ENCODE results near the gene DPP6. TPM values are rescaled to one million over a fixed set of nuclear protein-coding genes. Genes with fewer than 3 reads are reported as not detected.

DPP6 gene
- total RNA-seq, 1 experiment from 2014 or later = not detected

GRCh38 chr7:154877031-154877430, 824.8 kb downstream of the DPP6 start:
- no peak for DNase-seq (ENCODE audit: low spot score)

DNA sequence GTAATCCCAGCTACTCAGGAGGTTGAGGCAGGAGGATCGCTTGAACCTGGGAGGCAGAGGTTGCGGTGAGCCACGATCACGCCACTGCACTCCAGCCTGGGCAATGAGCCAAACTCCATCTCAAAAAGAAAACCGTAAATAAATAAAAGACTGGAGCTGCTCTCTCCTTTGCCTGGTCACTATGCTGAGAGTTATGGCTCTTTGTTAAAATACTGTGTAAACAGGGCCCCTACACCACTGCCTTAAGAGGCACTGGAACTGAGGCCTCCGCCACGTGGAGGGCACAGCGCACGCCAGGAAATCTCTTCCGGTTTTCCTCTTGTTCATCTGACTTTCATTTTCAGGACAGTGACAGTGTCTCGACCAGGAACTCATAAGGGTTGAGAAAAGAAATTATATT, 827.4 kb downstream of the DPP6 start:
- no peak for DNase-seq (ENCODE audit: low spot score)

DNA sequence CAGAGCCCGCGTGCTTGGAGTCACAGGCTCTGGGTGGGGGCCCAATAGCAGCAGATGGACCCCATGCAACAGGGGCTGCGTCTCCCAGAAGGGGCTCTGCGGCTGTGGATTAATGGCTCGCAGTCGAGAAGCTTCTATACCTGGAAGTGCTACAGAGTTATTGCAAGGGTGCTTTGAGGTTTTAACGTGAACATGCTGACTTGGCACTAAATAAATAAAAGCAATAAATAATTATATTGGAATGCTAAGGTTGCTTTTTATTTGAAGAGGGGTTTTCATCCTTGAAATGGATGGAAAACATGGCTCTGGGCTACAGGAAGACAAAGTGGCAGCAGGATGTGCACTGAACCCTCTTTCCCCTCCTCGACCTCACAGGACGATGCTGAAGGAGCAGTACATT, 828.3 kb downstream of the DPP6 start:
- DNase-seq (ENCODE audit: low spot score) = no peak

- DNase-seq (ENCODE audit: low spot score) = no peak
Measured at GRCh38 chr7:154881026-154881425, 828.8 kb downstream of the DPP6 start.

GRCh38 chr7:154881526-154881925, 829.3 kb downstream of the DPP6 start:
- no peak for DNase-seq (ENCODE audit: low spot score)

- no peak for DNase-seq (ENCODE audit: low spot score)
Measured at GRCh38 chr7:154882931-154883474, 830.8 kb downstream of the DPP6 start.

DNA sequence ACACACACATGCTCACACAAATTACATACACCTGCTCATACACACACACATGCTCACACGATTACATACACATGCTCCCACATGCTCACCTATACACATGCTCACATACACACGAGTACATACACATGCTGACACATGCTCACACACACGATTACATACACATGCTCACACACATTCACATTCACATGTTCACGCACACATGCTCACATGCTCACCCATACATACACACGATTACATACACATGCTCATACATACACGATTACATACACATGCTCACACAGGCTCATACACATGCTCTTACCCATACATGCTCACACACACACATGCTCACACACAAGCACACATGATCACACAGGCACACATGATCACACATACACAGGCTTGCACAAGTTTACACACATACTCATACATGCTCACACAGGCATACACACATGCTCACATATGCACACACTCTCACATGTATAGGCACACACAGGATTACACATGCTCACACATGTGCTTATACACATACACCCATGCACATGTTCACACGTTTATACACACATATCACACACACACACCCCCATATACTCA, 832.2 kb downstream of the DPP6 start:
- DNase-seq (ENCODE audit: low spot score) = no peak

- no peak for DNase-seq (ENCODE audit: low spot score)
Measured at GRCh38 chr7:154886591-154886990, 834.4 kb downstream of the DPP6 start.

GRCh38 chr7:154888690-154889089, 836.5 kb downstream of the DPP6 start:
- no peak for DNase-seq (ENCODE audit: low spot score)

GRCh38 chr7:154892459-154892858, 840.3 kb downstream of the DPP6 start:
- no peak for DNase-seq (ENCODE audit: low spot score)

DNA sequence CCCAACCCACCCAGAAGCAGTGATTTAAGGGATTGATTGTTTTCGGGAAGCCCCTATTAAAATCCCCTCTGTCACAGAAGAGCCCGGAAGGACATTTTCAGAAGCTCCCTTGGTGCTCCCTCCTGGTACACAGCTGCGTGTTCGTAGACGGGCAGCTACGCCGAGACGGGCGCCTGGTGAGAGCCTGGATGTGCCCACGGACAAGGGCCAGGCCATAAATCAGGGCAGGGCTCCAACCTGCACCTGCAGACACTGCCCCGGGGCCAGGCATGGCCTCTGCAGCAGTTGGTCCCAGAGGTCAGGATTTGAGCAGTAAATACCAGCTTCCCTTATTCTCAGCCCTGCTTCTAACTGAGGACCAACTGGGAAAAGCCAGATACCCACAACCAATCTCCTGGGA, 843.9 kb downstream of the DPP6 start:
- DNase-seq (ENCODE audit: low spot score) = no peak

- no peak for DNase-seq (ENCODE audit: low spot score)
Measured at GRCh38 chr7:154898973-154899855, 847.0 kb downstream of the DPP6 start.

DNA sequence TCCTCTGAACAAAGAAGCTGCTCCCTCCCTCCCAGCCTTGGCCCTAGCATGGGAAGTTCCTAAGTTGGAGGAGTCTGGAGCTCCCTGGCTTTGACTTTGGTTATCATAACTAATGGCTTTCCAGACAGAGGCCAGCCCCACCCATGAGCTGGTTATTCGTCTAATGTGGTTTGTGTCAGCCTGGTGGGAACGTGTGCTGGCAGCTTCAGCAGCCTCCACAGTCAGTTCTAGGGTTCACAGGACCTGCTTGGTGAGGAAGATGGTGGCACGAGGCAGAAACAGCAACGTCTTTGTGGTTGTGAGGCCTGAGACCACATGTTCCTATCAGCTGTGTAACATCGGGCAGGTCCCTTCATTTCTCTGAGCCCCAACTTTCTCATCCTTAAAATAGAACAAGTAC, 847.7 kb downstream of the DPP6 start:
- DNase-seq (ENCODE audit: low spot score) = no peak

DNA sequence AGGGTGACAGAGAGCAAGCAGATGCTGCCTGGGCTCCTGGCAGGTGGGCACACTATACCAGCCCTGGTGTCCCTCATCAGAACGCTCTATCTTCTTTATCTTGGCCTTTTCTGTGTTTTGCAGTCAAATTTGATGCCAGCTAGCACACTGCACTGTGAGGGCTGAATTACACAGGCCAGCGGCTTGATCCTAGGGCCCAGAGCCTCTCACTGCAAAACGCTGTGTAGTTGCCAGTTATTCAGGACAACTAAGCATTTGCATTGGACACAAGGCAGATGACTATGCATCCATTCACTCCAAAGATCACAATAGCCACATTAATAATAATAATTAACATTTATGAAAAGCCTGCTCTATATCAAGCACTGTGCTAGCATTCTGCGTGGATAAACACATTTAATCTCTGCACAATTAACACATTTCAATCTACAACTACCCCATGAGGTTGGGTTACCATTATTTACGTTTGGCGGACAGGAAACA, 850.4 kb downstream of the DPP6 start:
- DNase-seq (ENCODE audit: low spot score) = no peak

DNA sequence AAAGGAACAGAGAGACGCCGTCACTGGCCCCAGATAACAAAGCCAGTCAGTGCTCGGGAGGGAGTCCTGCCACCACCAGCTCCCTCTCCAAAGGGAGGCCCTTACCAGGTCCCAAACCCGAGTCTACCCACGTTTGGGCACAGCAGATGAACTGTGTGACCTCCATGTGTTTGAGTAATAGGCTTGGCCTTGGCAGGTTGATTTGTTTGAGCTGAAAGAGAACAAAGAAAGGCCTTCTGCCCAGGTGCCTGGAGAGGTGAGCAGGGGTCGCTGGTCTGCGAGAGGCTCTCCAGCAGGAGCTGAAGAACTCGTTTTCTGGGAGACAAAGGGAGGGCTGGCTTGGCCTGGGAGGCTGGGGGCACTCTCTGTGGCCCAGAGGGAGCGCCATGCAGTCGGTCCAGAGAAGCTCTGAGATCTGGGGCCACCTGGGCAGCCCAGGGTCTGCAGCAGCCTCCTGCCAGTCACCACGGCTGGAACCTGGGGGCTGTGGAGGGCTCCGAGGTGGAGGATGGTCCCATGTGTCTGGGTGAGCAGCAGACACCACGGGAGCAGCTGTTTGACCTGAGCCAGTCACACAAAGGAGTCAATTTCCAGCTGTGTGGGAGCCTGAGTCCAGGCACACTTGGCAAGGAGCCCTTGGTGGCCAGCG, 851.0 kb downstream of the DPP6 start:
- DNase-seq (ENCODE audit: low spot score) = no peak

GRCh38 chr7:154905146-154905545, 852.9 kb downstream of the DPP6 start:
- no peak for DNase-seq (ENCODE audit: low spot score)

- no peak for DNase-seq (ENCODE audit: low spot score)
Measured at GRCh38 chr7:154905615-154906014, 853.4 kb downstream of the DPP6 start.

GRCh38 chr7:154906201-154906600, 854.0 kb downstream of the DPP6 start:
- DNase-seq (ENCODE audit: low spot score) = no peak

GRCh38 chr7:154906736-154907355, 854.6 kb downstream of the DPP6 start:
- no peak for DNase-seq (ENCODE audit: low spot score)

- no peak for DNase-seq (ENCODE audit: low spot score)
Measured at GRCh38 chr7:154907651-154908620, 855.7 kb downstream of the DPP6 start.
